HG03280 (cell line): Measurements from ENCODE around the gene SH3PXD2A.
A peak's percentile ranks its signal among the peaks of the same experiment; 100 is the strongest.

Source experiments
- ATAC-seq: cut with Tn5 transposase; IDR thresholded peaks from one replicate; pipeline ENCODE4 v1.9.1; 2021; ENCODE audit warnings: mild to moderate bottlenecking, moderate library complexity; ENCODE audit not compliant: unreplicated experiment

The SH3PXD2A gene

DNA sequence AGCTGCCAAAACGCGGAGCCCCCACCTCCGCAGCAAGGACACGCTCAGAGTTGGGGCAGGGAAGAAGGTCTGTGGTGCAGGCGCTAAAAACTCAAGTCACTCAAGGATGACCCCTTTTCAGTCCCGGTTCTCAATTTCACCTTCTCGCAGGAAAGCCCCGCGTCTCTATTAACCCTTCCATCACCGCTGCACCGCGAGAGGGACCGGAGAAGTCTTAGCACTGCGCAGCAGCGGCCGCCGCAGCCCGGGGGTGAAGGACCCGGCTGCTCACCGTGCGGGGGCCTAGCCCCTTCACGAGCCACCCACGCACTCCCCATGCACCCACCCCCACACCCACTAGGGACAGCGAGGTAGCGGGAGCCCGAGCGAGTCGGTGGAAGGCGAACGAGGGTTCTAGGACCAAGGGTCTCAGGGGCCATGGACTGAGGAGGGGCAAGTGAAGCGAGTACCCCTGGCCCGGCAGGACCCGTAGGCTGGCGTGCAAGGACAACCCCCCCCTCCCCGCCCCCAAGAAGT is 162.9 kb downstream of the SH3PXD2A start:
- peak; percentile 50 for ATAC-seq

DNA sequence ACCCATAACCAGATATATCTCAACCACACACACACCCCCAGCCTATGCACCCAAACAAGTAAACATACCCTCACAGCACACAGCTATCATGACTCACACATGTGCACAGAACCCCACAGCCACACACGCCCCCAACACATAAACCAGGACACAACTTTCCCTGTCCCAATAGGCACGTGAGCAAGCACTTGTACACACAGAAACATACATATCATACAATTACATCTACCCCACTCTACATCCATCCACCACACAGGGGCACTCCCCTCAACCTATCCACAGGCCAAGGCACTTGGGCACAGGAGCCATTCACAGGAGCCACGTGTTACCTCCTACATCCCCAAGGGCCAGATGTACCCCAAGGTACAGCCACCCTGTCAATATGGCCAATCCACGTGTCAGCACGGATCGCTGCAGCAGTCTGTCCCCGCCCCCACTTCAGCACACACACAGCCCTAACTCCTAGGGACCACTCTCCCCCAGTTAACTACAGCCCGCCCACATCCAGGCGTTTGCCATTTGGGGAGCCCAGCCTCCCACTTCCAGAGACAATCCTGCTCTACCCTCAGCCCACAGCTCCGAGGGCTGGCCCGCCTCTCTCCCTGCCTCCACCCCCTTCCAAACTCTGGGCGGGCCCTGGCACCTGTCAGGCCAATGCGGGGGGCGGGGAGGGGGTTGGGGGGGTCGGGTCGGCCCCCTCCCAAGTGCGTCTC is 163.5 kb downstream of the SH3PXD2A start:
- peak; percentile 33 for ATAC-seq

DNA sequence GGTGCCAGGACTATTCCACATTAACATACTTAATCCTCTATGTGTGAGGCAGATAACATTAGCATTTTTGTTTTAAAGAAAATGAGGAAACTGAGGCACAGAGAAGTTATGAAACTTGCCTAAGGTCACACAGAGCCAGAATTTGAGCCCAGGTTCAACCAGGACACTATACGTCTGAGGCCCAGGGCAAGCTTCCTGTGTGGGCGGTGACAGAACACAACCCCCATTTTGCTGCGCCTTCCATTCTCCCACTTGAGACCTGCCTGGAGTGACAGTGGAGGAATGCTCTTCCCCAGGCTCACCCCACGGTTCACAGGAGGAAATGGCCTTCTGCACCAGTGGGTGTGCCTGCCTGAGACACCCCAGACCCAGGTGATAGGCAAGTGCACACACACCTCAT is 164.1 kb downstream of the SH3PXD2A start:
- no peak for ATAC-seq

DNA sequence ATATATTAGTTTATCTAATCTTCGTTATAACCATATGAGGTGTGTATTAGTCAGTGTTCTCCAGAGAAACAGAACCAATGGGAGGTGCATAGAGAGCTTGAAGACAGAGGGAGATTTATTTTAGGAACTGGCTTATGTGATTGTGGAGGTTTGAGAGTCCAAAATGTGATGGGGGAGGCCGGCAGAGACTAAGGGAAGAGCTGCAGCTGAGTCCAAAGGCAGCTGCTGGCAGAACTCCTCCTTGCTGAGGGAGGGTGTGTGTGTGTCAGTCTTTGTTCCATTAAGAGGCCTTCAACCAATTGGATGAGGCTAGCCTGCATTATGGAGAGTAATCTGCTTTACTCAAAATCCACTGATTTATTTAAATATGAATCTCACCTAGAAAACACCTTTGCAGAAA is 165.1 kb downstream of the SH3PXD2A start:
- no peak for ATAC-seq

DNA sequence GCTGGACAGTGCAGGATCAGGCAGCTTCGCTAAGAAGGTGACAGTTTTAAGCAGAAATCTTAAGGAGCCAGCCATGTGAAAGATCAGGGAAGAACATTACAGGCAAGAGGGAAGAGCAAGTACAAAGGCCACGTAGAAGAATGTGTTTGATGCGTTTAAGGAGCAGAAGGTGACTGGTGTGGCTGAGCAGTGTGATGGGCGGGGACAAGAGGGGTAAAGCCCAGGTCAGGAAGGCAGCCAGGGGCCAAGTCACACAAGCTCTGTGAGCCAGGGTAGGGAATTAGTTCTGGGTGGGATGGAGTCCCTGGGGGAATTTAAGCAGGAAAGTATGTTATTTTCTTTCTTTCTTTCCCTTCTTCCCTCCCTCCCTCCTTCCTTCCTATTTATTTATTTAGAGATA is 166.9 kb downstream of the SH3PXD2A start:
- ATAC-seq = no peak

- no peak for ATAC-seq
These were observed 167.7 kb downstream of the SH3PXD2A start for GRCh38 chr10:103687718-103688117.

DNA sequence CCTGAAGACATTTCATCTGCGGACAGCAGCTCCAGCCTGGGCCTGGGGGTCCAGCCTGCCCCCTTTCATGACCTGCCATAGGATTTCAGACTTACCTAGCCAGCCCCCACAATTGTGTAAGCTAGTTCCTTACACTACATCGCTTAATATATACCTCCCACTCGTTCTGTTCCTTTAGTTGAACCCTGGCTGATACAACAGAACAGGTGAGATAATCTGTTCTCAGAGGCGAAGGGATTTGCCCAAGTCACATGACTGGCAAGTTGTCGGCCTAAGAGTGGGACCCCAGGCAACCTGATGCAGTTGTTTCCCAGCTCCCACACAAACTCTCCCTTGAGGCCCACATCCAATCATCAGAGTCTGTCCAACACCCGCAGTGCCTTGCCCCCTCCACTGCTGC is 168.2 kb downstream of the SH3PXD2A start:
- no peak for ATAC-seq

- no peak for ATAC-seq
These were observed 169.3 kb downstream of the SH3PXD2A start for GRCh38 chr10:103685880-103686669.

GRCh38 chr10:103683851-103684250 is 171.5 kb downstream of the SH3PXD2A start:
- no peak for ATAC-seq

DNA sequence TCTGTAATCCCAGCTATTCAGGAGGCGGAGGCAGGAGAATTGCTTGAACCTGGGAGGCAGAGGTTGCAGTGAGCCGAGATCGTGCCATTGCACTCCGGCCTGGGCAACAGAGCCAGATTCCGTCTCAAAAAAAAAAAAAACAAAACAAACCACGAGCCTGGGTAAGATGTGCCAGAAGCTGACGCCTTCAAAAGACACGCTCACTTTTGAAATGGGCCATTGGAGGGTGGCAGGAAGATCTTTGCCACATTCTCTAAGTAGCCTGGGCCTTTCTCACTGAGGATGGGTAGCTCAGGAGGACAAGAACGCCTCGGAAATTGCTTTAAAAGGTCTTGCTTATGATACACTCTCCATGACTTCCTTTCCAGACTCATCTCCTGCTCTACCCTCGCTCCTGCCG is 172.7 kb downstream of the SH3PXD2A start:
- no peak for ATAC-seq

GRCh38 chr10:103681617-103682399 is 173.6 kb downstream of the SH3PXD2A start:
- ATAC-seq = no peak

GRCh38 chr10:103680869-103681236 is 174.5 kb downstream of the SH3PXD2A start:
- ATAC-seq = no peak

DNA sequence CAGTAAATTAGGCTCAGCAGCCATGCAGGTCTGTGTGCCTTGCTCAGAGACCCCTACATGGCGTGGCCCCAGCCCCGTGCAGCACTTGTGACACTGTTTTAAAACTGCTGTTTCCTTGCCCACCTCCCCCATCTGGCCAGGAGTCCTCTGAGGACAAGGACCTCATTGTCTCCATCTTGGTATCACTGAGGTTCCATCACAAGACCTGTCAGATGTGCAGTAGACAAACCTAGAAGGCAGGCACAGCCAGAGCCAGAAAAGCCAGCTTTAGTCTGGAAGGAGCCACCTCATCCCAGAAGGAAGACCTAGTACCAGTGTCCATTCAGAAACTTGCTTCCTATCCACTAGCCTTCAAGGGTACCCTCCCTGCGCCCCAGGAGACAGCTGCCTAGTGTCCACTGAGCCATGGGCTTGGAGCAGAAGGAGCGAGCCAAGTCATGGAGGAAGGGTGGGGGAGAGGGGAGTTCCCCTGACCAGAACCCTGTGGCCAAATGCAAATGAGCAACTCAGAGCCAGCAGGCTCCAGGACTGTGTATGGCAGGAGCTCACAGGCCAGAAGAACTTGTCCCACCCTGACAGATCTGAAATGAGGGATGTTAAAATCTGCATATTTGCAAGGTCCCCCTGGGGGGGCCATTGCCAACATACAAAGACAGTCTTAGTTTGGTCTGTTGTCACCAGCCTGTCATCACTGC is 176.1 kb downstream of the SH3PXD2A start:
- ATAC-seq = peak; percentile 75

GRCh38 chr10:103678178-103678526 is 177.2 kb downstream of the SH3PXD2A start:
- peak; percentile 81 for ATAC-seq

DNA sequence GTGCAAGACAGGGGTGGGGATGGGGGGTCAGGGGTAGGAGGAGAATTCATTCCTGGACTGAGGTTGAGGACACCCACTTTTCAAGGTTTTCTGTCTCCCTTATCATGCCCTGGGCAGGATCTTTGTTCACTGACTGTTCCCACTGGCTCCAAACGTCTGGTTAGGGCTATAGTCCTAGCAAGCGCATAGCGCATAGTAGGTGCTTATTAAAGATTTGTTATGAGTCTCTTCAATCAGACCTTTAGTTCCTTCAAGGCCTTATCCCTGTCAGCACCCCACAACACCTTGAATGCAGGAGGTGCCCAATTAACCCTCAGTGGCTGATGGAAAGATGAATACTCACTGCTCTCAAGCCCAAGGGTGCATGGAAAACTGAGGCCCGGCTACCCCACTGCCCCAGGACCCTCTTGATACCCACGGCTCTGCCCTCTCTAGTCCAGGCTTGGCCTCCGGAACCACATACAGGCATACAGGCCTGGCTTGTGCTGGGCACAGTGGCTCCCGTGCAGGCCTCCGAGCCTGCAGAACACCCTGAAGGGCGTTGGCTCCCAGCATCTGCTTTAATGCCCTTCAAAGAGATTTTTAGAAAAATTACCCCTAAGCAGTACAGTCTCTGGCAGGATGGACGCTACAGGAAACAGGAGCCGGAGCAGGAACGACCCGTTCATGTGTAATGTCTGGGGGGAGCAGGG is 177.7 kb downstream of the SH3PXD2A start:
- ATAC-seq = no peak

- no peak for ATAC-seq
These were observed 178.4 kb downstream of the SH3PXD2A start for GRCh38 chr10:103676851-103677417.

GRCh38 chr10:103676058-103676785 is 179.2 kb downstream of the SH3PXD2A start:
- ATAC-seq = no peak

GRCh38 chr10:103673606-103674005 is 181.8 kb downstream of the SH3PXD2A start:
- no peak for ATAC-seq

DNA sequence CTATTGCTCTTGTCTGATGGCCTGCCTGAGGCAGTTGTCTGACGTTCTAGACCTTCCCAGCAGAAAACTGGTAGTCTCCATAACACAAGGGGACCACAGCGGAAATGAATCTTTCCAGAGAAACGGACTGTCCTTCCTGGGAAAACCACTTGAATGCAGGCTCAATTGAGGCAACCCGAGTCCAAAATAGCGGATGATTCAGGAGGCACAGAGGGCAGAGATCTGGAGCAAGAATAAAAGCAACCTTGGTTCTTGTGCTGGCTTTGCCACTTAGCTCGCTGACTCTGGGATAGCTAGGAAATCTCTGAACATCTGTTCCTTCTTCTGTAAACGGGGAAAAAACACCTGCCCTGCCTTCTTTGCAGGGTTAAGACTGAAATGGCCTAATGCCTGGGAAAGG is 183.0 kb downstream of the SH3PXD2A start:
- ATAC-seq = no peak
